NCI-H748 (cell line): ENCODE data around the gene SP4.
A peak's percentile ranks its signal among the peaks of the same experiment; 100 is the strongest.

Experiments used
- DNase-seq: peaks from one replicate; lab custom pipeline; 2025; ENCODE audit not compliant: unreplicated experiment; lab: John Stamatoyannopoulos, UW

Gene SP4

GRCh38 chr7:21427871-21428658 lies at the start of gene SP4:
SP4 (plus strand) TSS chr7:21428083; CDS start chr7:21428252, 169 bp downstream.
- DNase-seq = peak; percentile 98

GRCh38 chr7:21383227-21384220 lies 44.4 kb upstream of the SP4 start:
- no peak for DNase-seq

- no peak for DNase-seq
Observed at GRCh38 chr7:21393937-21394336, 33.9 kb upstream of the SP4 start.

- no peak for DNase-seq
Observed at GRCh38 chr7:21401944-21402343, 25.9 kb upstream of the SP4 start.

GRCh38 chr7:21407796-21408480 lies 19.9 kb upstream of the SP4 start:
- no peak for DNase-seq

GRCh38 chr7:21408481-21408820 lies 19.4 kb upstream of the SP4 start:
- DNase-seq = no peak

- DNase-seq = no peak
Observed at GRCh38 chr7:21412410-21412851, 15.5 kb upstream of the SP4 start.

- no peak for DNase-seq
Observed at GRCh38 chr7:21412957-21413356, 14.9 kb upstream of the SP4 start.

- DNase-seq = no peak
Observed at GRCh38 chr7:21413502-21413901, 14.4 kb upstream of the SP4 start.

- DNase-seq = no peak
Observed at GRCh38 chr7:21414795-21415393, 13.0 kb upstream of the SP4 start.

GRCh38 chr7:21417647-21418046 lies 10.2 kb upstream of the SP4 start:
- no peak for DNase-seq

GRCh38 chr7:21422751-21423150 lies 5.1 kb upstream of the SP4 start:
- DNase-seq = no peak

- peak; percentile 14 for DNase-seq
Observed at GRCh38 chr7:21425290-21425689, 2.6 kb upstream of the SP4 start.

- DNase-seq = peak; percentile 41
Observed at GRCh38 chr7:21426286-21427181, 1.3 kb upstream of the SP4 start.

GRCh38 chr7:21427182-21427870 lies 557 bp upstream of the SP4 start:
- peak; percentile 99 for DNase-seq

GRCh38 chr7:21428659-21428941 lies 717 bp downstream of the SP4 start:
- no peak for DNase-seq

GRCh38 chr7:21429021-21429420 lies 1.1 kb downstream of the SP4 start:
- peak; percentile 24 for DNase-seq

GRCh38 chr7:21429786-21430574 lies 2.1 kb downstream of the SP4 start:
- DNase-seq = peak; percentile 57

- DNase-seq = peak; percentile 35
Observed at GRCh38 chr7:21430575-21430954, 2.7 kb downstream of the SP4 start.
